Activated CD8-positive, alpha-beta memory T cell treated with anti-CD3 and anti-CD28 coated beads, Interleukin-2, amount 50 U/mL, for 24 hours (primary cell): ENCODE measurements around the gene ANTXR2.
"Not testable (repeated sequence)": the region's sequence is repeated elsewhere in the genome, so short reads cannot be mapped to it uniquely, and the experiment has no call there.

Experiments used
- DNase-seq: peaks from one replicate; pipeline ENCODE4 v3.0.0-alpha.2; 2020; ENCODE audit errors: extremely low read depth

ANTXR2 gene

GRCh38 chr4:80072744-80073472, at the start of gene ANTXR2:
Gene ANTXR2 (minus strand): TSS chr4:80073229. CDS start chr4:80072560, 669 bp downstream.
- no peak for DNase-seq

DNA sequence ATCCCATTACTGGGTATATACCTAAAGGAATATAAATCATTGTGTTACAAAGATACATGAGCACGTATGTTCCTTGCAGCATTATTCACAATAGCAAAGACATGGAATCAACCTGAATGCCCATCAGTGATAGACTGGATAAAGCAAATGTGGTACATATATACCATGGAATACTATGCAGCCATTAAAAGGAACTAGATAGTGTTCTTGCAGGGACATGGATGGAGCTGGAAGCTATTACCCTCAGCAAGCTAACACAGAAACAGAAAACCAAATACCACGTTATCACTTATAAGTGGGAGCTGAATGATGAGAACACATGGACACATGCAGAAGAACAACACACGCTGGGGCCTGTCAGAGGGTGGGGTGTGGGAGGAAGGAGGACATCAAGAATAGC, 48.8 kb upstream of the ANTXR2 start:
- not testable (repeated sequence) for DNase-seq

GRCh38 chr4:80119620-80120019, 46.6 kb upstream of the ANTXR2 start:
- DNase-seq = not testable (repeated sequence)

DNA sequence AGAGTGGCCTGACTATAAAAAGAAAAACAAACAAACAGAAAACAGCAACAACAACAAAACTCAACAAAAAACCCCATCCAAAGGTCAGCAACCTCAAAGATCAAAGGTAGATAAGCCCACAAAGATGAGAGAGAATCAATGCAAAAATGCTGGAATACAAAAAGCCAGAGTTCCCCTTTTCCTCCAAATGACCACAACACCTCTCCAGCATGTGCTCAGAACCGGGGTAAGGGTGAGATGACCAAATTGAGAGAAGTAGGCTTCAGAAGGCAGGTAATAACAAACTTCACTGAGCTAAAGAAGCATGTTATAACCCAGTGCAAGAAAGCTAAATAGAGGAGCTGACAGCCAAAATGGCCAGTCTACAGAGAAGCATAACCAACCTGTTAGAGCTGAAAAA, 43.5 kb upstream of the ANTXR2 start:
- no peak for DNase-seq

DNA sequence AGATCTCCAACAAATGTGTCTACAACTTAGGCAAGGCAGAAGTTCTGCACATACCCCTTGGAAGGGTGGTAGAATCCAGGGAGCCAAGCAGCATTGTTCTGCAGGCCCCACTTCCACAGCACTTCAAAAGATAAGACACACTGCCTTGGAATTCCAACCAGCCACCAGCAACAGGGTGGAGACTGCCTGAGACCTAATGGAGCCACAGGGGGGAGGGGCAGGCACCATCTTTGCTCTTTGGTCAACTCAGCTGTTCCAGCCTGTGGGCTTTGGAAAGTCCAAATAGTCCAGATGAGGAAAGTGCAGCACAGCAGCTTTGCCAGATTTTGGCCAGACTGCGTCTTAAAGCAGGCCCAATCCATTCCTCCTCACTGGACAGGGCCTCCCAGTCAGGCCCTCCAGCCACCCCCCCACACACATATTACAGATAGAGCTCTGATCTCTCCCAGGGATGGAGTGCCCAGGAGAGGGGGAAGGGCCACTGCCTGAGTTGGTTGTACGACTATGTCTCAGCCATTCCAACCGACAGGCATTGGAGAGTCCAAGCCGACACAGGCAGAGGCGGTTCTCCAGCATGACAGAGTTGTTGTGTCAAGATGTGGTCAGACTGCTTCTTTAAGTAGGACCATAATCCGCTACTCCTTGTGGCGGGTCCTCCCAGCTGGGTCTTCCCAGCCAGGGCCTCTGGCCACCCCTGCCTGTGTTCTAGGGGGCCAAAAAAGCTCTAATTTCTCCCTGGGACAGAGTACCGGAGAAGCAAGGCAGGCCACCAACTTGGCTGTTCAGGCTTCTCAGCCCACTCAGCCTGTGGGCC, 42.5 kb upstream of the ANTXR2 start:
- no peak for DNase-seq

DNA sequence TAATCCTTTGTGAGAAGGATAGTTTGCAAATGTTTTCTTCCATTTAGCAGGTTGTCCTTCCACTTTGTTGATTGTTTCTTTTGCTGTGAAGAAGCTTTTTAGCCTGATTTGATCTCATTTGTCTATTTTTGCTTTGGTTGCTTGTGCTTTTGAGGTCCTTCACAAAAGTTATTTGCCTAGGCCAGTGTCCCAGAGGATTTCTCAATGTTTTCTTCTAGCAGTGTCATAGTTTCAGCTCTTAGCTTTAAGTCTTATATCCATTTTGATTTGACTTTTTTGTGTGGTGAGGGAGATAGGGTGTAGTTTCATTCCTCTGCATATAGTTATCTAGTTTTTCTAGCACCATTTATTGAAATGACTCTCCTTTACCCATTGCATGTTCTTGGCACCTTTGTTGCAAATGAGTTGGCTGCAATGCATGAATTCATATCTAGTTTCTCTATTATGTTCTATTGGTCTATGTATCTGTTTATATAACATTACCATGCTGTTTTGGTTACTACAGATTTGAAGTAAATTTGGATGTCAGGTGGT, 41.8 kb upstream of the ANTXR2 start:
- no peak for DNase-seq

DNA sequence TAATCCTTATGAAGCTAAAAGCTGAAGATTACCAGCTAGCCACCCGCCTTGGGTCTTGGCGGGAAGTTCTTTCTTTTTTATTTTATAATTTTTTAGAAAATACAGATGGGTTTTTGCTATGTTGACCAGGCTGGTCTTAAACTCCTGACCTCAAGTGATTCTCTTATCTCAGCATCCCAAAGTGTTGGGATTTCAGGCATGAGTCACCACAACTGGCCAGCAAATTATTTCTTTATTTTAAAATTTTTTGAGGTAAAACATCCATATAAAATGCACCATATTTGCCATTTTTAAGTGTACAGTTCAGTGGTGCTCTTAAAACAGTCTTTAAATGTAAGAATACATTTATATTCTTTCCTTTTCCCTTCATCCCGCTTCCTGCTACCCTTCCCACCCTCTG, 40.6 kb upstream of the ANTXR2 start:
- DNase-seq = no peak

DNA sequence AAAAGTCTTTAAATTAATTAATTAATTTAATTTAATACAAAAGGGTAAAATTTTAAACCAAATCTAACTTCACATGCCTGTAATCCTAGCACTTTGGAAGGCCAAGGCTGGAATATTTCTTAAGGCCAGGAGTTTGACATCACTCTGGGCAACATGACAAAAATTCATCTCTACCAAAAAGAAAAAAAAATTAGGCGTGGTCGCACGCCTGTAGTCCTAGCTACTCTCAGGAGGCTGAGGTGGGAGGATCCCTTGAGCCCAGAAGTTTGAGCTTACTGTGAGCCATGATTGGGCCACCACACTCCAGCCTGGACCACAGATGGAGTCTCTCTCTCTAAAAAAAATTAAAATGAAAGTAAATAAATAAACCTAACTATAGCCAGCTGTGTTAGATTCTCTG, 39.2 kb upstream of the ANTXR2 start:
- no peak for DNase-seq

- no peak for DNase-seq
Measured at GRCh38 chr4:80111276-80111675, 38.2 kb upstream of the ANTXR2 start.

GRCh38 chr4:80107374-80107773, 34.3 kb upstream of the ANTXR2 start:
- DNase-seq = no peak

GRCh38 chr4:80104927-80105326, 31.9 kb upstream of the ANTXR2 start:
- DNase-seq = no peak

- DNase-seq = no peak
Measured at GRCh38 chr4:80103629-80104028, 30.6 kb upstream of the ANTXR2 start.

DNA sequence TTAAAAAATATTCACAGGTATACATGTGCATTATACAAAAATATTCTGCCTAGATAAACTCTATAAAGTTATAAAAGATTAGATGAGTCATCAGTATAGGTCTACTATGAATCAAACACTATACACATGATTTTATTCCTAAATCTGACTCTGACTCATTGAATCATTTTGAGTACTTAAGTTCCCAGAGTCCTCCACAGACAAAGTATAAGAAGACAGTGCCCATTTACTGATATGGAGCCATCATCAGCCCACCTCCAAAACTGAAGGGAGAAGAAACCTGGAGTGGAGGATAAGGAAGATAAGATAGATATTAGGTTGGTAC, 28.7 kb upstream of the ANTXR2 start:
- DNase-seq = no peak

DNA sequence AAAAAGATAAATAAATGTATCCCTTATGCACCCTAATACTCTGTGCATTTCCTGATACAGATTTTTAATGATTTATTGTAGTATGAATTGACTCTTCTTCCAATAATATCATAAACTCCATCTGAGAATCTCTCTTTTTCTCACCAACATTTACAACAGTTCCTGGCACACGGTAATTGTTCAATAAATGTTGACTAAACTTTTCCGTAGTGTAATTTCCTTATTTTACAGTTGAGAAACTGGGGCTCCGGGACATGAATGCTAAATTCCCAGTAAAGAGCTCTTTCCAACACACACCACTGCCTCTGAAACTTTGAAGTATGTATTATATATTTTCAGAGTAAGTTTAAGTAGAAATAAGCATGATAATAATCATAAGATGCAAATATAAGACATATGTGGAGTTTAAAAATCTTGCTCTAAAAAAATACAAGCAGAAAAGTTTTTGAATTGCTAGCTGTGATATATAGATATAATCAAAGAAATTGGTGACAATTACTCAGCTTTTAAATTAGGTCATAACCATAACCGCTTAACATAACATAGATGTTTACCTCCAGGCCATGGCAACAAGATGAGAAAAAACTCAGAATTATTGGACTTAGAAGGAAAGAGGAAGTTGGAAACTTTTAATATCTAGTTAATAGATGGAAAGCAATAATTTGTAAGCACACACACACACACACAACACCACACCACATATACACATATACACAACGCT, 28.2 kb upstream of the ANTXR2 start:
- no peak for DNase-seq

DNA sequence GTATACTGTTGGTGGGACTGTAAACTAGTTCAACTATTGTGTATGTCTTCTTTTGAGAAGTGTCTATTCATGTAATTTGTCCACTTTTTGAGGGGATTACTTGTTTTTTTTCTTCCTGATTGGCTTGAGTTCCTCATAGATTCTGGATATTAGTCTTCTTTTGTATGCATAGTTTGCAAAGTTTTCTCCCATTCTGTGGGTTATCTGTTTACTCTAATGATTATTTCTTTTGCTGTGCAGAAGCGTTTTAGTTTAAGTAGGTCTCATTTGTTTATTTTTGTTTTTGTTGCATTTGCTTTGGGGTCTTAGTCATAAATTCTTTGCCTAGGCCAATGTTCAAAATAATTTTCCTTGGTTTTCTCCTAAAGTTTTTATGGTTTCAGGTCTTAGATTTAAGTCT, 26.6 kb upstream of the ANTXR2 start:
- DNase-seq = no peak

GRCh38 chr4:80098635-80099034, 25.6 kb upstream of the ANTXR2 start:
- DNase-seq = no peak

GRCh38 chr4:80097400-80098177, 24.6 kb upstream of the ANTXR2 start:
- DNase-seq = no peak

DNA sequence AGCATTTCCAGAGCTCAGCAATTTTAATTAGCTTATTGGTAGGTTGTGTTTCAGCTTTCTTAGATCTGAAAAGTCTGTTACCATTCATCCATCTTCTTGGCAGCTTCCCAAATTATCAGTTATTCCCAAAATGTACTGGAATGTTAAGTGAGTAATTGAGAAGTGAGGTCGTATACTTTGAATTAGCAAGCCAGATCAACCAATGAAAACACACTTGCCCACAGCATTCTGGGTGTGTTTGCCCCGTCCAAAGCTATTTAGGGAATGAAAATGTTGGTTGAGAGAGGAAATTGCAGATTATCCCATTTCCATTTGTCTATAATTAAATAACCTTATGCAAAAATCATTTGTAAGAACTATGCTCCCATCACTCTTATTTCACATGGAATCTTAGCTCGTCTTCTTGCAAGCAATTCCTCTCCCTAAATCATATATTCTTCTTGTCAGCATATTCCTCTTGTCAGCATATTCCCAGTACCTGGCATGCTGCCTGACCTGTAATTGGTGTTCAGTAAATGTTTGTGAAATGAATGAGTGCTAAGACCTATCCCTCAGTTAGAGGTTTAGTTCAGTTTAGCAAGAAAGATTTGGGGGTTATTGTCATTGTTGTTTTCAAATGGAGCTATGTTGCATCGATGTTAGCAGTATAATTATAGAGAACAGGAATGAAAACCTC, 23.3 kb upstream of the ANTXR2 start:
- DNase-seq = no peak

DNA sequence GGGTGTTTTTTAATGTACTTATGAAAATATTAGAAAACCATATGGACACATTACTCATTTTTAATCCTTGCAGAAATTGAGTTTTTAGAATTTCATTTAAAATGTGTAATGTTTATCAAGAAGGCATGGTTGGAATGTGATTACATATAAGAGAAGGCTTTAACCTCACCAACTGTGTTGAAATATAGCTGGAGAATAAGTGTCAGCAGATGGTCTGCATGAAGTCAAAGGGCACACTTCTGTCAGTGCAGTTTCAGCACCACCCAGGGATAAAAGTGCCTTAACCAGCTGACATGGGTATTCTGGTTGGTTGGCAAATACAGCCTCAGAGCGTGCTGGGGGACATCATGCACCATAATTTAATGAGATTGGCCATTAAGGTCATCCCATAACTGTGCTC, 21.2 kb upstream of the ANTXR2 start:
- no peak for DNase-seq

GRCh38 chr4:80093563-80093962, 20.5 kb upstream of the ANTXR2 start:
- no peak for DNase-seq

GRCh38 chr4:80092847-80093246, 19.8 kb upstream of the ANTXR2 start:
- no peak for DNase-seq
